H1 (cell line): ENCODE results near the gene PLCB2. TPM values are rescaled to one million over a fixed set of nuclear protein-coding genes. Genes with fewer than 3 reads are reported as not detected.

Source experiments
- CTCF ChIA-PET: fragments of 300-600 bp; sonication (Branson Sonifier 250); formaldehyde crosslinking; loops from one replicate; lab custom pipeline; 2021; ENCODE audit not compliant: partially characterized antibody; lab: Charles Lee
- POLR2A ChIA-PET: fragments of 300-600 bp; sonication (Branson Sonifier 250); formaldehyde crosslinking; loops from one replicate; lab custom pipeline; 2021; ENCODE audit warnings: inconsistent platforms; ENCODE audit not compliant: partially characterized antibody; lab: Charles Lee
- DNase-seq, 2 experiments: peaks; one replicate each; pipeline versions ENCODE4 v3.0.0 to v3.0.0-alpha.2; 2010 to 2022; ENCODE audit warnings: low spot score in 2 of 2, low read depth in 1 of 2, mixed read lengths in 1 of 2
- FAIRE-seq: peaks from 2 replicates; lab custom pipeline; 2011; peaks lifted over from hg19 to GRCh38; lab: Jason Lieb, UNC
- H2AFZ ChIP-seq: 2 replicates; pipeline ENCODE4 v1.8.1; 2012; ENCODE audit warnings: low read length, inconsistent platforms
- H2AK5ac ChIP-seq: 2 replicates; pipeline ENCODE4 v1.6.1; 2013; ENCODE audit warnings: low read depth, low read length
- H2BK120ac ChIP-seq: replicated peaks from 2 replicates; pipeline ENCODE3; 2013; ENCODE audit warnings: low read depth, low read length, inconsistent platforms
- H2BK12ac ChIP-seq: 2 replicates; pipeline ENCODE4 v1.6.1; 2013; ENCODE audit warnings: low read depth, low read length
- H2BK15ac ChIP-seq: 2 replicates; pipeline ENCODE4 v1.6.1; 2013; ENCODE audit warnings: low read length
- H2BK20ac ChIP-seq: 2 replicates; pipeline ENCODE4 v1.6.1; 2013; ENCODE audit warnings: low read length
- H2BK5ac ChIP-seq: 2 replicates; pipeline ENCODE4 v1.6.1; 2013; ENCODE audit warnings: low read depth, low read length
- H3K14ac ChIP-seq: 2 replicates; pipeline ENCODE4 v1.6.1; 2013; ENCODE audit warnings: inconsistent platforms; ENCODE audit not compliant: insufficient read length
- H3K18ac ChIP-seq: 2 replicates; pipeline ENCODE4 v1.6.1; 2013; ENCODE audit warnings: low read length; ENCODE audit errors: extremely low read depth
- H3K23ac ChIP-seq: 2 replicates; pipeline ENCODE4 v1.6.1; 2013; ENCODE audit warnings: inconsistent platforms; ENCODE audit not compliant: insufficient read length
- H3K23me2 ChIP-seq: 2 replicates; pipeline ENCODE4 v1.6.1; 2013; ENCODE audit warnings: low read depth, low read length
- H3K27ac ChIP-seq: 2 replicates; pipeline ENCODE4 v1.6.1; 2011; ENCODE audit warnings: low read depth, low read length, inconsistent platforms
- H3K27me3 ChIP-seq, 4 experiments: replicated peaks in 1 of 4; 1 replicate in 1 of 4; 2 replicates in 3 of 4; pipeline versions ENCODE4 v1.6.1 to v1.8.1; 2011 to 2013; ENCODE audit warnings: low read length in 3 of 4, mild to moderate bottlenecking in 3 of 4, inconsistent platforms in 2 of 4, mixed read lengths in 2 of 4, moderate library complexity in 1 of 4; ENCODE audit not compliant: control insufficient read depth in 3 of 4, insufficient read depth in 3 of 4; ENCODE audit errors: extremely low read depth in 1 of 4
- H3K36me3 ChIP-seq, 4 experiments: 2 replicates each; pipeline versions ENCODE4 v1.6.1 to v1.8.1; 2011 to 2013; ENCODE audit warnings: mild to moderate bottlenecking in 4 of 4, low read length in 3 of 4, moderate library complexity in 2 of 4, control low read depth in 1 of 4, inconsistent platforms in 1 of 4; ENCODE audit not compliant: insufficient read depth in 4 of 4, control insufficient read depth in 2 of 4
- H3K4ac ChIP-seq: replicated peaks from 2 replicates; pipeline ENCODE3; 2013; ENCODE audit warnings: low read length, low read depth, mixed read lengths, inconsistent platforms; ENCODE audit not compliant: insufficient read length
- H3K4me1 ChIP-seq, 4 experiments: replicated peaks in 1 of 4; 1 replicate in 1 of 4; 2 replicates in 3 of 4; pipeline versions ENCODE4 v1.6.1 to v1.8.1; 2011 to 2013; ENCODE audit warnings: low read length in 3 of 4, inconsistent platforms in 2 of 4, mixed read lengths in 1 of 4; ENCODE audit not compliant: insufficient read depth in 4 of 4, control insufficient read depth in 3 of 4
- H3K4me2 ChIP-seq, 2 experiments: 2 replicates each; pipeline versions ENCODE4 v1.6.1 to v1.8.1; 2011 to 2013; ENCODE audit warnings: low read depth in 2 of 2, low read length in 2 of 2, control low read depth in 1 of 2, inconsistent platforms in 1 of 2, mild to moderate bottlenecking in 1 of 2; ENCODE audit not compliant: insufficient read depth in 1 of 2
- H3K4me3 ChIP-seq, 4 experiments: fragments of 200-600, 300-600 bp in 1 of 4; sonication (generic), shearing (Covaris generic), sonication (Bioruptor Twin) in 1 of 4; 2 replicates each; pipeline versions ENCODE4 v1.5.1 to v1.8.1; 2011 to 2016; ENCODE audit warnings: low read length in 4 of 4, low read depth in 3 of 4, control low read depth in 2 of 4, inconsistent platforms in 2 of 4, mild to moderate bottlenecking in 2 of 4, mixed read lengths in 1 of 4, moderate library complexity in 1 of 4; ENCODE audit not compliant: insufficient read depth in 2 of 4; ENCODE audit errors: extremely low read depth in 1 of 4
- H3K56ac ChIP-seq: replicated peaks from 2 replicates; pipeline ENCODE3; 2013; ENCODE audit warnings: low read depth, mild to moderate bottlenecking, mixed read lengths, low read length, inconsistent platforms; ENCODE audit not compliant: insufficient read length
- H3K79me1 ChIP-seq: 2 replicates; pipeline ENCODE4 v1.6.1; 2013; ENCODE audit warnings: low read depth, low read length, control low read depth
- H3K79me2 ChIP-seq, 2 experiments: 2 replicates each; pipeline versions ENCODE4 v1.6.1 to v1.8.1; 2012 to 2013; ENCODE audit warnings: low read length in 2 of 2, mild to moderate bottlenecking in 2 of 2, inconsistent platforms in 1 of 2; ENCODE audit not compliant: insufficient read depth in 2 of 2, control insufficient read depth in 1 of 2
- H3K9ac ChIP-seq, 4 experiments: replicated peaks in 1 of 4; 1 replicate in 1 of 4; 2 replicates in 3 of 4; pipeline versions ENCODE4 v1.6.1 to v1.8.1; 2011 to 2013; ENCODE audit warnings: low read depth in 3 of 4, low read length in 3 of 4, control low read depth in 2 of 4, mild to moderate bottlenecking in 2 of 4, moderate library complexity in 2 of 4, inconsistent platforms in 1 of 4; ENCODE audit errors: extremely low read depth in 1 of 4
- H3K9me3 ChIP-seq, 2 experiments: 2 replicates each; pipeline versions ENCODE4 v1.6.1 to v1.8.1; 2012 to 2013; ENCODE audit warnings: mild to moderate bottlenecking in 2 of 2, moderate library complexity in 2 of 2, control low read depth in 1 of 2, inconsistent platforms in 1 of 2, low read depth in 1 of 2, low read length in 1 of 2, mixed read lengths in 1 of 2; ENCODE audit not compliant: insufficient read depth in 2 of 2
- H4K20me1 ChIP-seq, 2 experiments: replicated peaks in 1 of 2; 2 replicates each; pipeline versions ENCODE3 to v1.8.1; 2011 to 2013; ENCODE audit warnings: inconsistent platforms in 2 of 2, low read length in 2 of 2, mild to moderate bottlenecking in 1 of 2; ENCODE audit not compliant: insufficient read depth in 2 of 2, control insufficient read depth in 1 of 2
- H4K5ac ChIP-seq: 2 replicates; pipeline ENCODE4 v1.6.1; 2013; ENCODE audit warnings: low read length, low read depth, mixed read lengths, inconsistent platforms; ENCODE audit not compliant: insufficient read length
- H4K8ac ChIP-seq: 2 replicates; pipeline ENCODE4 v1.8.0; 2013; ENCODE audit warnings: mild to moderate bottlenecking, moderate library complexity, low read length, inconsistent platforms; ENCODE audit not compliant: insufficient read depth; ENCODE audit errors: extremely low read depth
- H4K91ac ChIP-seq: replicated peaks from 2 replicates; pipeline ENCODE3; 2013; ENCODE audit warnings: low read length, mixed read lengths, inconsistent platforms; ENCODE audit not compliant: insufficient read length
- NRF1 ChIP-seq: IDR thresholded peaks from 2 replicates; pipeline ENCODE4 v1.6.1; 2011; ENCODE audit warnings: mild to moderate bottlenecking, low read depth, low read length, improper control_type of control experiment
- WGBS, 2 experiments: shearing (Covaris generic) in 1 of 2; methylation state at CpG; one replicate each; pipeline versions ENCODE4 v1.1.6 to v1.1.7; 2013 to 2015; ENCODE audit warnings: low lambda C conversion rate in 2 of 2, mixed read lengths in 2 of 2, inconsistent platforms in 1 of 2, low coverage in 1 of 2, missing lambda C conversion rate in 1 of 2; ENCODE audit not compliant: insufficient replicate concordance in 2 of 2, insufficient coverage in 1 of 2, insufficient read length in 1 of 2; ENCODE audit errors: extremely low coverage in 1 of 2, missing lambda C conversion rate in 1 of 2; 5-methylcytosine and 5-hydroxymethylcytosine counted together
- long read RNA-seq, 2 experiments: library from RNA in 1 of 2; library from capped mRNA in 1 of 2; stranded (forward); transcript quantifications; one replicate each; pipeline ENCODE4 v2.0.0, GENCODE V29; 2021; ENCODE audit warnings: inconsistent platforms in 1 of 2
- polyA minus RNA-seq, 3 experiments: library from RNA; depleted of rRNA, polyadenylated mRNA; stranded (reverse); fragments of >200 nt; gene quantifications; 1 replicate in 2 of 3; 2 replicates in 1 of 3; pipeline ENCODE4 v1.2.3, GENCODE V29; 2011
- polyA plus RNA-seq, 7 experiments: library from polyadenylated mRNA; depleted of rRNA in 3 of 7; stranded (reverse) in 5 of 7; unstranded in 2 of 7; fragments of >200 nt in 5 of 7; fragments of 200-250 nt in 2 of 7; gene quantifications; 1 replicate in 5 of 7; 2 replicates in 1 of 7; 4 replicates in 1 of 7; pipeline versions ENCODE4 v1.2.1 to v1.2.3, GENCODE V29; 2011 to 2013; ENCODE audit warnings: missing spikeins in 2 of 7, mixed read lengths in 2 of 7
- total RNA-seq: library from RNA; stranded (reverse); fragmentation: NEBNext Ultra II Directional; extraction: Animal tissue kit (Norgen Biotek cat#: 25700); gene quantifications from 2 replicates; pipeline ENCODE4 v1.2.1, GENCODE V29; 2021

PLCB2 gene, protein sequence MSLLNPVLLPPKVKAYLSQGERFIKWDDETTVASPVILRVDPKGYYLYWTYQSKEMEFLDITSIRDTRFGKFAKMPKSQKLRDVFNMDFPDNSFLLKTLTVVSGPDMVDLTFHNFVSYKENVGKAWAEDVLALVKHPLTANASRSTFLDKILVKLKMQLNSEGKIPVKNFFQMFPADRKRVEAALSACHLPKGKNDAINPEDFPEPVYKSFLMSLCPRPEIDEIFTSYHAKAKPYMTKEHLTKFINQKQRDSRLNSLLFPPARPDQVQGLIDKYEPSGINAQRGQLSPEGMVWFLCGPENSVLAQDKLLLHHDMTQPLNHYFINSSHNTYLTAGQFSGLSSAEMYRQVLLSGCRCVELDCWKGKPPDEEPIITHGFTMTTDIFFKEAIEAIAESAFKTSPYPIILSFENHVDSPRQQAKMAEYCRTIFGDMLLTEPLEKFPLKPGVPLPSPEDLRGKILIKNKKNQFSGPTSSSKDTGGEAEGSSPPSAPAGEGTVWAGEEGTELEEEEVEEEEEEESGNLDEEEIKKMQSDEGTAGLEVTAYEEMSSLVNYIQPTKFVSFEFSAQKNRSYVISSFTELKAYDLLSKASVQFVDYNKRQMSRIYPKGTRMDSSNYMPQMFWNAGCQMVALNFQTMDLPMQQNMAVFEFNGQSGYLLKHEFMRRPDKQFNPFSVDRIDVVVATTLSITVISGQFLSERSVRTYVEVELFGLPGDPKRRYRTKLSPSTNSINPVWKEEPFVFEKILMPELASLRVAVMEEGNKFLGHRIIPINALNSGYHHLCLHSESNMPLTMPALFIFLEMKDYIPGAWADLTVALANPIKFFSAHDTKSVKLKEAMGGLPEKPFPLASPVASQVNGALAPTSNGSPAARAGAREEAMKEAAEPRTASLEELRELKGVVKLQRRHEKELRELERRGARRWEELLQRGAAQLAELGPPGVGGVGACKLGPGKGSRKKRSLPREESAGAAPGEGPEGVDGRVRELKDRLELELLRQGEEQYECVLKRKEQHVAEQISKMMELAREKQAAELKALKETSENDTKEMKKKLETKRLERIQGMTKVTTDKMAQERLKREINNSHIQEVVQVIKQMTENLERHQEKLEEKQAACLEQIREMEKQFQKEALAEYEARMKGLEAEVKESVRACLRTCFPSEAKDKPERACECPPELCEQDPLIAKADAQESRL
- 8.4 and 9.4 TPM in 2 replicates for total RNA-seq
- polyA plus RNA-seq (2011; rRNA removed), result 7.2 and 11.3 TPM in 2 replicates
- 10.7 TPM for polyA plus RNA-seq (2011; cell fraction: cytosol; rRNA removed)
- 30.4 TPM for polyA plus RNA-seq (2011; cell fraction: nucleus; rRNA removed)
- 4.1 to 10.7 TPM (median 7.5 TPM) in 4 replicates for polyA plus RNA-seq (2012, experiment 1 of 2)
- polyA plus RNA-seq (2012, experiment 2 of 2), result 4.1 TPM
- 7.0 TPM for polyA plus RNA-seq (2013, experiment 1 of 2)
- polyA plus RNA-seq (2013, experiment 2 of 2), result 7.6 TPM
- 6.1 and 6.2 TPM in 2 replicates for polyA minus RNA-seq (2011; rRNA and poly(A)+ RNA removed)
- 3.7 TPM for polyA minus RNA-seq (2011; cell fraction: cytosol; rRNA and poly(A)+ RNA removed)
- 20.0 TPM for polyA minus RNA-seq (2011; cell fraction: nucleus; rRNA and poly(A)+ RNA removed)
- long read RNA-seq, experiment 1, partial matches to known transcripts, result 4 of 4 reads
- long read RNA-seq, experiment 1, other reads (novel, unspliced or antisense), result 0 of 4 reads
- long read RNA-seq, experiment 2, partial matches to known transcripts, result 2 of 5 reads
- long read RNA-seq, experiment 2, other reads (novel, unspliced or antisense), result 2 of 5 reads

DNA sequence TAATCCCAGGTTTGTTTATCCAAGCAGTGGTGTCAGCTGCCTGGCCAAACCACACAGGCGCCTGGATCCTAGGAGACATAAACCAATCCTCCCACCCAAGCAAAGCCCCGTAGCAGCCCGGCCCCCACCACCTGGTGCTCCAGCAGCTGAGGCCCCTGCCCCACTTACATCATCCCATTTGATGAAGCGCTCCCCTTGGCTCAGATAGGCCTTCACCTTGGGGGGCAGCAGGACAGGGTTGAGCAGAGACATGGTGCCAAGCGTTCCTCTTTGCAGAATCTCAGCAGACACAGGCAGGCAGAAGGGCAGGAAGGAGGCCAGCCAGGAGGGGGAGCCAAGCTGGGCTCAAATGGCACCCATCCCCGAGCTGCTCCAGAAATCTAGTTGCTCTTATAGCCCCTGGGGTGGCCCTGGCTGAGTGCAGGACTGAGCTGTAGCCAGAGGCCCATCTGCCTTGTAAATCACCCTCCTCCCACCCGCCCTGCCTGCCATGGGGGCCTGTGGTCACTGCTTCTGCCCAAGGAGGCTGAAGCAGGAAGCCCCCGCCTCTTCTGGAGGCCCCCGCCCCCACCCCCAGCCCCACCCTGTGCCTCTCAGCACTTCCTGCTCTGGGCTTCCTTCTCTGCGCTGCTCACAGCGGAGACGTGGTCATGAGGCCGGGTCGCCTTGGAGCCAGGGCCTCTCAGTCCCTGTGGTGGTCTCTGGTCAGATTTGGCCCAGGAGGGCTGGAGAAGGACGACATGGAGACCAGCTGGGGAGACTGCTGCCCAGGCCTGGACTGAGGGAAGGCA lies at the start of gene PLCB2:
Gene PLCB2, minus strand, starts transcription at position 515 of the 791 bp plus-strand sequence. Its CDS starts 263 bp downstream, at position 252.
- CTCF ChIA-PET, result interaction anchor here (0.7 to 23.9 kb wide), 19 partner anchors 9 to 264 kb away, joined by 3 to 584 read pairs (median 5); partner anchors contain the start of genes ANKRD63, CCDC9B, INAFM2 and PAK6
- Histone ChIP-seq H3K9ac (no peak within 1 kb of the TSS; a peak in 1 of 7 replicates), H2BK120ac (no peak within 1 kb of the TSS), H3K36me3 (no peaks in the 10 kb centered on the region), H3K4me3 (0 out of 8 replicates have a peak within 1 kb of the TSS, but pooled peaks of 1 of the 4 experiments have one; percentile 19), H3K18ac (peak within 1 kb of the TSS; percentile 68), H3K23me2 (no peaks in the 10 kb centered on the region; the same call in 1 of the 2 replicates), H2AK5ac (peak within 1 kb of the TSS; percentile 7; the same call in 1 of the 2 replicates), H3K27ac (no peak within 1 kb of the TSS), H4K8ac (no peak within 1 kb of the TSS; the same call in 1 of the 2 replicates), H2BK15ac (peak within 1 kb of the TSS; percentile 99; the same call in 1 of the 2 replicates), H3K79me2 (no peaks in the 10 kb centered on the region), H2AFZ (0 out of 2 replicates have a peak within 1 kb of the TSS, but pooled peaks have one; percentile 64), H2BK12ac (peak within 1 kb of the TSS; percentile 95; the same call in 1 of the 2 replicates), H4K5ac (no peak within 1 kb of the TSS), H3K4me1 (peaks cover 0 to 29% (median 21%) of the 10 kb centered on the region in 4 experiments; a peak in 6 of 7 replicates), H3K23ac (no peak within 1 kb of the TSS), H3K4ac (peak within 1 kb of the TSS; percentile 71), H3K27me3 (peaks cover 0 to 6% (median 0%) of the 10 kb centered on the region in 4 experiments; a peak in 3 of 7 replicates), H4K20me1 (peaks cover 0 to 4% of the 10 kb centered on the region in 2 experiments), H3K9me3 (no peaks in the 10 kb centered on the region), H2BK20ac (peak within 1 kb of the TSS; percentile 75; the same call in 1 of the 2 replicates), H3K14ac (no peak within 1 kb of the TSS), H3K79me1 (no peaks in the 10 kb centered on the region), H2BK5ac (peak within 1 kb of the TSS; percentile 83; the same call in 1 of the 2 replicates), H4K91ac (peak within 1 kb of the TSS; percentile 61), H3K4me2 (peak within 1 kb of the TSS; percentile 7 to 15; a peak in 1 of 4 replicates), H3K56ac (no peak within 1 kb of the TSS)
- DNase-seq (no peak), FAIRE-seq (no peak)
- POLR2A ChIA-PET, result interaction anchor here (0.5 to 6.0 kb wide), 12 partner anchors 17 to 591 kb away, joined by 3 to 29 read pairs (median 4); partner anchors contain the start of gene ANKRD63
- 60% methylated on average over 15 of the region's 15 CpGs; no CpG with 5 or more reads in 1 of the 2 experiments for WGBS, 2 experiments
- no peak for TF ChIP-seq NRF1
